A673 (cell line): Measurements from ENCODE around the gene LCLAT1. TPM values are rescaled to one million over a fixed set of nuclear protein-coding genes. Genes with fewer than 3 reads are reported as not detected.
A peak's percentile ranks its signal among the peaks of the same experiment; 100 is the strongest.
"Not testable (repeated sequence)": the region's sequence is repeated elsewhere in the genome, so short reads cannot be mapped to it uniquely, and the experiment has no call there.

Experiments
- BruUV-seq: library from RNA; stranded (reverse); fragments of 400-500 nt; replicated peaks from 2 replicates; lab custom pipeline; 2021; lab: Mats Ljungman, UMichigan
- CTCF ChIA-PET: fragments of 300-600 bp; sonication (Branson Sonifier 250); formaldehyde crosslinking; loops from one replicate; lab custom pipeline; 2022; ENCODE audit warnings: antibody characterized with exemption; lab: Charles Lee
- POLR2A ChIA-PET: fragments of 300-600 bp; sonication (Branson Sonifier 250); formaldehyde crosslinking; loops from one replicate; lab custom pipeline; 2022; ENCODE audit warnings: antibody characterized with exemption; ENCODE audit not compliant: low non-redundant PET; lab: Charles Lee
- DNase-seq: peaks from one replicate; pipeline ENCODE4 v3.0.0-alpha.2; 2015; ENCODE audit warnings: low spot score
- H3K27ac ChIP-seq: fragments of 200-600 bp; sonication (generic); 2 replicates; pipeline ENCODE4 v1.5.1; 2016; ENCODE audit warnings: mixed run types, low read depth, mild to moderate bottlenecking, mixed read lengths, antibody characterized with exemption, low read length; ENCODE audit not compliant: poor library complexity, severe bottlenecking
- H3K27me3 ChIP-seq: fragments of 200-600 bp; sonication (generic); replicated peaks from 2 replicates; pipeline ENCODE4 v1.6.1; 2017; ENCODE audit warnings: mixed run types, low read depth, mild to moderate bottlenecking, mixed read lengths, antibody characterized with exemption, low read length; ENCODE audit not compliant: insufficient read depth, poor library complexity
- H3K36me3 ChIP-seq: fragments of 200-600 bp; sonication (generic); 2 replicates; pipeline ENCODE4 v1.6.1; 2016; ENCODE audit warnings: mixed run types, mild to moderate bottlenecking, mixed read lengths, antibody characterized with exemption, low read length; ENCODE audit not compliant: insufficient read depth, poor library complexity, severe bottlenecking
- H3K4me1 ChIP-seq: fragments of 200-600 bp; sonication (generic); 2 replicates; pipeline ENCODE4 v1.6.1; 2017; ENCODE audit warnings: mixed run types, mild to moderate bottlenecking, mixed read lengths, antibody characterized with exemption, low read length; ENCODE audit not compliant: insufficient read depth, poor library complexity, severe bottlenecking
- H3K4me3 ChIP-seq: fragments of 200-600 bp; sonication (generic); 2 replicates; pipeline ENCODE4 v1.5.1; 2016; ENCODE audit warnings: low read depth, mixed run types, mild to moderate bottlenecking, mixed read lengths, low read length; ENCODE audit not compliant: poor library complexity, severe bottlenecking
- H3K9me3 ChIP-seq: fragments of 200-600 bp; sonication (generic); 2 replicates; pipeline ENCODE4 v1.6.1; 2016; ENCODE audit warnings: mixed run types, low read depth, mild to moderate bottlenecking, mixed read lengths, antibody characterized with exemption, low read length; ENCODE audit not compliant: poor library complexity, severe bottlenecking
- CTCF ChIP-seq: fragments of 300-800, 200-600 bp; sonication (generic); conservative IDR thresholded peaks from 2 replicates; pipeline ENCODE4 v1.5.1; 2017; ENCODE audit warnings: low read depth, mild to moderate bottlenecking, antibody characterized with exemption, low read length, moderate library complexity, mixed read lengths
- EZH2 ChIP-seq: fragments of 200-600 bp; sonication (generic); IDR thresholded peaks from 2 replicates; pipeline ENCODE4 v1.6.1; 2017; ENCODE audit warnings: borderline replicate concordance, low read depth, mild to moderate bottlenecking, mixed read lengths, antibody characterized with exemption, low read length; ENCODE audit not compliant: poor library complexity, severe bottlenecking
- intact Hi-C: fragments of 100-400 bp; cut with micrococcal nuclease; formaldehyde crosslinking; loops from one replicate; pipeline ENCODE4 v1.10.0; 2022; ENCODE audit not compliant: unreplicated experiment
- total RNA-seq: library from RNA; stranded (reverse); gene quantifications from 2 replicates; pipeline ENCODE4 v1.2.3, GENCODE V29; 2021

LCLAT1 gene
- total RNA-seq, 1 experiment from 2014 or later, result 35.3 TPM

- intact Hi-C loops, result no loop called here
- Histone ChIP-seq H3K4me1 (peaks cover 6% of the 10 kb centered on the region), H3K27ac (no peak overlapping the region), H3K4me3 (no peak overlapping the region), H3K27me3 (no peaks in the 10 kb centered on the region), H3K9me3 (peaks cover 12% of the 10 kb centered on the region), H3K36me3 (no peaks in the 10 kb centered on the region)
- DNase-seq, result no peak
- CTCF ChIA-PET, result no interaction called here
- BruUV-seq, result no TSS peak
- POLR2A ChIA-PET, result no interaction called here
- TF ChIP-seq CTCF (no peak), EZH2 (no peak)
These were observed 65.3 kb downstream of the LCLAT1 start for GRCh38 chr2:30512243-30512886.

GRCh38 chr2:30513649-30514048, 66.6 kb downstream of the LCLAT1 start:
- BruUV-seq, H3K27me3 ChIP-seq, POLR2A ChIA-PET, H3K4me3 ChIP-seq, CTCF ChIA-PET, H3K4me1 ChIP-seq, DNase-seq, intact Hi-C loops, H3K9me3 ChIP-seq, H3K27ac ChIP-seq, H3K36me3 ChIP-seq: not testable (repeated sequence)

- Histone ChIP-seq H3K27ac (no peak overlapping the region), H3K27me3 (no peaks in the 10 kb centered on the region), H3K4me3 (no peak overlapping the region), H3K9me3 (no peaks in the 10 kb centered on the region), H3K4me1 (peaks cover 6% of the 10 kb centered on the region), H3K36me3 (no peaks in the 10 kb centered on the region)
- ChIA-PET CTCF (no interaction called here), POLR2A (no interaction called here)
- BruUV-seq, result no TSS peak
- TF ChIP-seq EZH2 (no peak), CTCF (no peak)
- DNase-seq, result peak; percentile 14
- intact Hi-C loops, result no loop called here
These were observed 67.2 kb downstream of the LCLAT1 start for GRCh38 chr2:30514134-30514847.
